ENCODE measurements around the gene FNDC8. TPM values are rescaled to one million over a fixed set of nuclear protein-coding genes. Genes with fewer than 3 reads are reported as not detected.

FNDC8 gene
- total and polyA plus RNA-seq, 2 of the 4 experiments (the other 2 are of a cell fraction), result not detected

GRCh38 chr17:35094902-35095301, 26.5 kb upstream of the FNDC8 start:
- H3K9me3 ChIP-seq (ENCODE audit: control insufficient read depth, insufficient read depth, low read length), result no peaks in the 10 kb centered on the region
- peak overlapping the region; percentile 33 to 77; a peak in 2 of 4 replicates for H4K8ac ChIP-seq (ENCODE audit: low read depth in 2 of 2, low read length in 2 of 2)
- POLR2A ChIA-PET (ENCODE audit: unreplicated experiment), result no interaction called here
- TF ChIP-seq CEBPB (IDR thresholded peaks at IDR 0.05; ENCODE audit: low read depth, low read length), result peak; percentile 98
- TF ChIP-seq, protein P1, sequence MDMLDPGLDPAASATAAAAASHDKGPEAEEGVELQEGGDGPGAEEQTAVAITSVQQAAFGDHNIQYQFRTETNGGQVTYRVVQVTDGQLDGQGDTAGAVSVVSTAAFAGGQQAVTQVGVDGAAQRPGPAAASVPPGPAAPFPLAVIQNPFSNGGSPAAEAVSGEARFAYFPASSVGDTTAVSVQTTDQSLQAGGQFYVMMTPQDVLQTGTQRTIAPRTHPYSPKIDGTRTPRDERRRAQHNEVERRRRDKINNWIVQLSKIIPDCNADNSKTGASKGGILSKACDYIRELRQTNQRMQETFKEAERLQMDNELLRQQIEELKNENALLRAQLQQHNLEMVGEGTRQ (IDR thresholded peaks at IDR 0.05; ENCODE audit: low read depth, low read length), result no peak
- WGBS, 2 experiments (ENCODE audit: extremely low coverage in 2 of 2, insufficient read length in 1 of 2), result no CpG with 5 or more reads among the region's 2 CpGs
- no peak overlapping the region for H3K27ac ChIP-seq (ENCODE audit: insufficient read depth, low read length)
- H3K36me3 ChIP-seq (ENCODE audit: control insufficient read depth, insufficient read depth, low read length), result peaks cover 7% of the 10 kb centered on the region; the same call in 1 of the 2 replicates
- ATAC-seq (ENCODE audit: low read depth) (peak; percentile 94), DNase-seq (peak; percentile 93)
- H4K91ac ChIP-seq (ENCODE audit: insufficient read depth, low read depth, low read length), result peak overlapping the region; percentile 7; the same call in 1 of the 2 replicates
- H3K9ac ChIP-seq (ENCODE audit: low read depth, low read length), result no peak overlapping the region
- no peaks in the 10 kb centered on the region for H3K27me3 ChIP-seq (ENCODE audit: control insufficient read depth, insufficient read depth, low read length)
- dilution Hi-C loops (cut with HindIII; ENCODE audit: low sequenced_read_pairs, unreplicated experiment) (no loop called here), intact Hi-C loops (cut with micrococcal nuclease) (no loop called here), in situ Hi-C loops (cut with MboI; ENCODE audit: low sequenced_read_pairs) (loop anchor here (5.0 kb wide), 1 partner anchor 98 kb away; no protein-coding TSS in a partner anchor)
- peaks cover 1% of the 10 kb centered on the region for H3K9me1 ChIP-seq (ENCODE audit: insufficient read depth, low read length)
- H2BK120ac ChIP-seq (ENCODE audit: low read depth, low read length), result no peak overlapping the region
- H2AFZ ChIP-seq (replicated peaks; ENCODE audit: low read length, poor library complexity), result peak overlapping the region; percentile 38
- peak overlapping the region; percentile 1; the same call in 1 of the 2 replicates for H3K4ac ChIP-seq (ENCODE audit: low read depth, low read length)
- H3K4me3 ChIP-seq (ENCODE audit: insufficient read depth, low read depth, low read length), result no peak overlapping the region
- H3K79me1 ChIP-seq (ENCODE audit: low read depth in 1 of 2, low read length in 2 of 2), result 0 out of 4 replicates have a peak, but pooled peaks cover 0 to under 1% of the 10 kb centered on the region in 2 experiments
- H2BK20ac ChIP-seq (ENCODE audit: low read depth, low read length), result no peak overlapping the region
- no peak overlapping the region for H3K23ac ChIP-seq (ENCODE audit: low read depth, low read length)
- H4K5ac ChIP-seq (ENCODE audit: low read depth, low read length), result no peak overlapping the region
- H2BK5ac ChIP-seq (ENCODE audit: low read depth, low read length, poor library complexity, severe bottlenecking), result no peak overlapping the region
- no peak overlapping the region for H2BK15ac ChIP-seq (ENCODE audit: low read depth, low read length)
- peak overlapping the region; percentile 68 for H2AK9ac ChIP-seq (replicated peaks; ENCODE audit: low read depth, low read length, poor library complexity)
- no peak overlapping the region for H2AK5ac ChIP-seq (ENCODE audit: low read depth, low read length)
- H3K56ac ChIP-seq (ENCODE audit: extremely low read depth, insufficient read depth, low read length), result no peak overlapping the region
- H3K14ac ChIP-seq (replicated peaks; ENCODE audit: low read depth, low read length), result 0 out of 2 replicates have a peak overlapping the region, but pooled peaks have one; percentile 67
- H4K20me1 ChIP-seq (ENCODE audit: insufficient read depth, low read length), result no peaks in the 10 kb centered on the region
- CTCF ChIA-PET, result no interaction called here
- no peak overlapping the region for H3K4me2 ChIP-seq (ENCODE audit: low read depth, low read length)
- H3K18ac ChIP-seq (ENCODE audit: low read depth, low read length), result peak overlapping the region; percentile 39; the same call in 1 of the 2 replicates
- H3K4me1 ChIP-seq (ENCODE audit: control insufficient read depth, insufficient read depth, low read length), result 0 out of 2 replicates have a peak, but pooled peaks cover 2% of the 10 kb centered on the region
- BruUV-seq (replicated peaks), result no TSS peak
